SK-N-SH (cell line): ENCODE measurements around the gene MAPK8IP3.

Experiments
- GABPA ChIP-seq: IDR thresholded peaks from 2 replicates; pipeline ENCODE4 v1.4.0; 2012; ENCODE audit warnings: low read depth, mild to moderate bottlenecking
- POLR2AphosphoS5 ChIP-seq: IDR thresholded peaks from 2 replicates; pipeline ENCODE4 v1.6.1; 2012; ENCODE audit warnings: low read depth, low read length
- TF ChIP-seq, protein P1 (sequence below): IDR thresholded peaks from 2 replicates; pipeline ENCODE4 v1.4.0; 2012; ENCODE audit warnings: low read depth
- TF ChIP-seq, protein P2 (sequence below): fragments of 200-600 bp; sonication (generic); IDR thresholded peaks from 2 replicates; pipeline ENCODE4 v1.6.1; 2017; ENCODE audit warnings: antibody characterized with exemption, mild to moderate bottlenecking, moderate library complexity

DNA sequence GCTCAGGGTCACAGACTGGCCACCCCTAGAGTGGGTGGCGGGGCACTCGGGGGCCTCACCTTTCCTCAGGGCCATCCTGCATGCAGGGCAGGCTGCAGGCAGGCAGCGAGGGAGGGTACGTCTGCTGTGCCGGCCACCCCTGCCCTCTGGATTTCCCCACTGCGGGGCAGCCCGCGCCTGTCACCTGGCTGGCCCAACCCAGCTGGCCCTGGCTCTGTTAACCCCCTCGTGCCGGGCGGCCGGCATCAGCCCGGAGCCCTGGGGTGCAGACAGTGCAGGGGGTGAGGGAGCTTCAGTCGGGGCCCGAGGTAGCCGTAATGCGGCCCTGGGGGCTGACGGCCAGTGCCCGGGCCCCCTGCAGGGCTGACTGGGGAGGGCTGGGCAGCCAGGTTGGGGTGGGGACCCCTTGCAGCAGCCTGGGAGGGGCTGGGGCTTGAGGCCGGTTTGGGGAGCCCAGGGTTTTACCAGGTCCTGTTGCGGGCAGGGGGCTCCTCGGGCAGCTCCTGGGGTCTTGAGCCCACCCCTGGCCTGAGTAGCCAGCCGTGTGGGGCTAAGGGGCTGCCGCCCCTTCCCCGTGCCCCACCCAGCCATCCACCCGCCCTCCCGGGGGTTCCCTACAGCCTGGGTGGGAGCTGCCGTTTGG lies 87.7 kb downstream of the MAPK8IP3 start, which contains the start of gene IGFALS:
- no peak for TF ChIP-seq POLR2AphosphoS5
- TF ChIP-seq, protein P1, sequence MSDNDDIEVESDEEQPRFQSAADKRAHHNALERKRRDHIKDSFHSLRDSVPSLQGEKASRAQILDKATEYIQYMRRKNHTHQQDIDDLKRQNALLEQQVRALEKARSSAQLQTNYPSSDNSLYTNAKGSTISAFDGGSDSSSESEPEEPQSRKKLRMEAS: no peak
- TF ChIP-seq, protein P2, sequence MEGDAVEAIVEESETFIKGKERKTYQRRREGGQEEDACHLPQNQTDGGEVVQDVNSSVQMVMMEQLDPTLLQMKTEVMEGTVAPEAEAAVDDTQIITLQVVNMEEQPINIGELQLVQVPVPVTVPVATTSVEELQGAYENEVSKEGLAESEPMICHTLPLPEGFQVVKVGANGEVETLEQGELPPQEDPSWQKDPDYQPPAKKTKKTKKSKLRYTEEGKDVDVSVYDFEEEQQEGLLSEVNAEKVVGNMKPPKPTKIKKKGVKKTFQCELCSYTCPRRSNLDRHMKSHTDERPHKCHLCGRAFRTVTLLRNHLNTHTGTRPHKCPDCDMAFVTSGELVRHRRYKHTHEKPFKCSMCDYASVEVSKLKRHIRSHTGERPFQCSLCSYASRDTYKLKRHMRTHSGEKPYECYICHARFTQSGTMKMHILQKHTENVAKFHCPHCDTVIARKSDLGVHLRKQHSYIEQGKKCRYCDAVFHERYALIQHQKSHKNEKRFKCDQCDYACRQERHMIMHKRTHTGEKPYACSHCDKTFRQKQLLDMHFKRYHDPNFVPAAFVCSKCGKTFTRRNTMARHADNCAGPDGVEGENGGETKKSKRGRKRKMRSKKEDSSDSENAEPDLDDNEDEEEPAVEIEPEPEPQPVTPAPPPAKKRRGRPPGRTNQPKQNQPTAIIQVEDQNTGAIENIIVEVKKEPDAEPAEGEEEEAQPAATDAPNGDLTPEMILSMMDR: no peak
- TF ChIP-seq GABPA: no peak
